NCI-H774 (cell line): ENCODE data around the gene BTF3L4.
"Not testable (repeated sequence)": the region's sequence is repeated elsewhere in the genome, so short reads cannot be mapped to it uniquely, and the experiment has no call there.

Experiments used
- DNase-seq: peaks from one replicate; lab custom pipeline; 2025; lab: John Stamatoyannopoulos, UW

Gene BTF3L4

GRCh38 chr1:52055066-52055865, 829 bp upstream of the BTF3L4 start, which contains the start of gene TXNDC12:
Gene TXNDC12 (minus strand): TSS chr1:52055191. CDS start chr1:52055096, 95 bp downstream.
- peak; percentile 88 for DNase-seq

GRCh38 chr1:52055866-52056162, 281 bp upstream of the BTF3L4 start:
- DNase-seq, result no peak

- no peak for DNase-seq
These were observed 789 bp downstream of the BTF3L4 start for GRCh38 chr1:52056937-52057231.

- no peak for DNase-seq
These were observed 1.2 kb downstream of the BTF3L4 start for GRCh38 chr1:52057255-52057654.

- DNase-seq, result no peak
These were observed 1.9 kb downstream of the BTF3L4 start for GRCh38 chr1:52057876-52058415.

GRCh38 chr1:52059321-52059720, 3.2 kb downstream of the BTF3L4 start:
- no peak for DNase-seq

- no peak for DNase-seq
These were observed 3.8 kb downstream of the BTF3L4 start for GRCh38 chr1:52059888-52060287.

- no peak for DNase-seq
These were observed 4.7 kb downstream of the BTF3L4 start for GRCh38 chr1:52060822-52061221.

- no peak for DNase-seq
These were observed 7.1 kb downstream of the BTF3L4 start for GRCh38 chr1:52063192-52063591.

GRCh38 chr1:52070704-52071103, 14.6 kb downstream of the BTF3L4 start:
- DNase-seq, result no peak

- no peak for DNase-seq
These were observed 16.2 kb downstream of the BTF3L4 start for GRCh38 chr1:52072291-52072690.

- not testable (repeated sequence) for DNase-seq
These were observed 21.2 kb downstream of the BTF3L4 start for GRCh38 chr1:52077277-52077676.

GRCh38 chr1:52080014-52080415, 23.9 kb downstream of the BTF3L4 start:
- no peak for DNase-seq

- not testable (repeated sequence) for DNase-seq
These were observed 31.8 kb downstream of the BTF3L4 start for GRCh38 chr1:52087892-52088291.

- not testable (repeated sequence) for DNase-seq
These were observed 38.2 kb downstream of the BTF3L4 start for GRCh38 chr1:52094300-52094699.

- no peak for DNase-seq
These were observed 40.1 kb downstream of the BTF3L4 start for GRCh38 chr1:52096216-52096615.

GRCh38 chr1:52098139-52098871, 42.2 kb downstream of the BTF3L4 start:
- peak; percentile 33 for DNase-seq

GRCh38 chr1:52102336-52103013, 46.4 kb downstream of the BTF3L4 start:
- DNase-seq, result no peak

- DNase-seq, result no peak
These were observed 55.4 kb downstream of the BTF3L4 start for GRCh38 chr1:52111492-52111891.

GRCh38 chr1:52112489-52112888, 56.4 kb downstream of the BTF3L4 start:
- DNase-seq, result no peak

GRCh38 chr1:52119301-52120079, 63.4 kb downstream of the BTF3L4 start:
- no peak for DNase-seq

GRCh38 chr1:52122384-52122783, 66.3 kb downstream of the BTF3L4 start:
- no peak for DNase-seq
